ENCODE results near the gene PNPLA7. TPM values are rescaled to one million over a fixed set of nuclear protein-coding genes. Genes with fewer than 3 reads are reported as not detected.

Gene PNPLA7
- total and polyA plus RNA-seq, 2 of the 8 experiments (the other 6 are each of a cell fraction or from before 2014, with no cell fraction given), result 0.35 to 0.47 TPM

GRCh38 chr9:137494104-137494544 is 56.1 kb downstream of the PNPLA7 start (continued):
- no peak for TF ChIP-seq CHD7 (IDR thresholded peaks at IDR 0.05; ENCODE audit: insufficient replicate concordance, low read length)
- TF ChIP-seq EGR1 (IDR thresholded peaks at IDR 0.05; ENCODE audit: borderline replicate concordance, low read depth, low read length), result no peak
- no peak for TF ChIP-seq JUN (IDR thresholded peaks at IDR 0.05; ENCODE audit: low read depth, low read length)
- TF ChIP-seq SIX5 (IDR thresholded peaks at IDR 0.05; ENCODE audit: low read depth, low read length), result no peak
- no peak for TF ChIP-seq CTCF (IDR thresholded peaks at IDR 0.05; ENCODE audit: control extremely low read depth in 1 of 3, insufficient read depth in 1 of 3, low read depth in 1 of 3, low read length in 3 of 3)
- no peak for TF ChIP-seq CHD2 (IDR thresholded peaks at IDR 0.05; ENCODE audit: low read length)
- TF ChIP-seq JUND (IDR thresholded peaks at IDR 0.05; ENCODE audit: low read length), result no peak
- TF ChIP-seq KDM1A (IDR thresholded peaks at IDR 0.05; ENCODE audit: borderline replicate concordance, low read length), result no peak

Measured in H1 (cell line).